HG03060 (cell line): Measurements from ENCODE around the gene KLHL26.

Experiments
- ATAC-seq: cut with Tn5 transposase; IDR thresholded peaks from one replicate; pipeline ENCODE4 v1.9.1; 2021; ENCODE audit warnings: low read depth, moderate number of reproducible peaks; ENCODE audit not compliant: unreplicated experiment

The KLHL26 gene

GRCh38 chr19:18710996-18711751 is 74.3 kb downstream of the KLHL26 start:
- no peak for ATAC-seq

GRCh38 chr19:18711893-18712292 is 75.1 kb downstream of the KLHL26 start:
- ATAC-seq, result no peak

- no peak for ATAC-seq
These were observed 76.2 kb downstream of the KLHL26 start for GRCh38 chr19:18712981-18713380.

- no peak for ATAC-seq
These were observed 76.8 kb downstream of the KLHL26 start for GRCh38 chr19:18713550-18714117.

GRCh38 chr19:18715416-18715815 is 78.6 kb downstream of the KLHL26 start:
- no peak for ATAC-seq

- no peak for ATAC-seq
These were observed 80.0 kb downstream of the KLHL26 start for GRCh38 chr19:18716857-18717256.

GRCh38 chr19:18717601-18718000 is 80.8 kb downstream of the KLHL26 start:
- no peak for ATAC-seq

GRCh38 chr19:18718015-18718526 is 81.2 kb downstream of the KLHL26 start:
- no peak for ATAC-seq

GRCh38 chr19:18718846-18719458 is 82.1 kb downstream of the KLHL26 start:
- no peak for ATAC-seq

- ATAC-seq, result no peak
These were observed 82.7 kb downstream of the KLHL26 start for GRCh38 chr19:18719541-18719940.
